DMS 273 treated with DMSO at 0.1 percent for 48 hours (cell line): ENCODE measurements around the gene WBP2NL.

Source experiments
- DNase-seq: peaks from one replicate; lab custom pipeline; 2025; lab: John Stamatoyannopoulos, UW

The WBP2NL gene

DNA sequence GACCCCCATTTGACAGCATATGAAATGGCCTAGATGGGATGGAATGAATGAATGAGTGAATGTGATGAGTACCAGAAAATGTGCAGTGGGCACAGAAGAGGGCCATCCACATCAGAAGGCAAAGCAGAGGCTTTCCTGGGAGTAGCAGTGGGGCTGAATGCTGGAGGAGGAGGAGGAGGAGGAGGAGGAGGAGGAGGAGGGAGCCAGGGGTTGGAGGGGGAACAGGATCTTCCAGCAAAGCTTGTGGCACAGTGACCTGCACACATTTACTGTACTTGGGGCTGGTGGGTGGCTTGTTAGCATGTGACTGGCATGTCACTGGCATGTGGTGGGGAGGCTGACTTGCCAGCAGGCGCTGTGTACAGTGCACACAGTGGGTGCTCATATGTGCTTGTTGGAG lies 19.9 kb upstream of the WBP2NL start:
- DNase-seq = no peak

DNA sequence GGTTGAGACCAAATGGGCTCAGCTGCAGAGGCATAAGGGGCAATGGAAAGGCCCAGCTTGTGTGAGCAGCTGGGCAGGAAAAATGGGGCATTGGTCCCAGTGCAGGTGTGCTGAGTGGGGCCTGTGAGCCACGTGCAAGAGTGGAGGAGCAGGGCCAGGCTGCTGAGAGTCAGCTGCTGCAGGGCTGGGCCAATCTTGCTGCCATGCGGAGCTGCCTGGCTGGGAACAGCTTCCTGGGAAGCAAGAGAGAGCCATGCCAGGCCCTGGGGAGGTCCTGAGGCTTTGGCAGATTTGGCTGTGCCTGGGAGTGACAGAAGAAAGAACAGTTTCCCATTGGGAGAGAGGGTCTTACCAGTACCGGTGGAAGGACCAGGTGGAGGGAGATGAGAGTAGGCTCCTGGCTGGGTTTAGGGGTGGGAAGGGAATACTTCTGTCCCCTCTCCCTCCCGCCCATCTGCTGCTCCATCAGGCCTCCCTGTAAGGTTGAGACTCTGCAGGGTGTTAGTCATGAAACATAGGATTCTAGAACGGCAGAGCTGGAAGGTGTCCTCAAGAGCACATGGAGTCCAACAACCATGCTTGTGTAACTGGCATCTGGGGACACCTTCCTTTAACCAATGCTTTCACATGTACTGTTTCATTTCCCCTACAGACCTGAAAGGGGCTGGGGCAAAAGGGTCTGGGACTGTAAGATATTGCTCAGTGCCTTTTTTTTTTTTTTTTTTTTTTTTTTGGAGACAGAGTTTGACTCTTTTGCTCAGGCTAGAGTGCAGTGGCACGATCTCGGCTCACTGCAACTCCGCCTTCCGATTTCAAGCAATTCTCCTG lies 19.0 kb upstream of the WBP2NL start:
- peak; percentile 55 for DNase-seq

DNA sequence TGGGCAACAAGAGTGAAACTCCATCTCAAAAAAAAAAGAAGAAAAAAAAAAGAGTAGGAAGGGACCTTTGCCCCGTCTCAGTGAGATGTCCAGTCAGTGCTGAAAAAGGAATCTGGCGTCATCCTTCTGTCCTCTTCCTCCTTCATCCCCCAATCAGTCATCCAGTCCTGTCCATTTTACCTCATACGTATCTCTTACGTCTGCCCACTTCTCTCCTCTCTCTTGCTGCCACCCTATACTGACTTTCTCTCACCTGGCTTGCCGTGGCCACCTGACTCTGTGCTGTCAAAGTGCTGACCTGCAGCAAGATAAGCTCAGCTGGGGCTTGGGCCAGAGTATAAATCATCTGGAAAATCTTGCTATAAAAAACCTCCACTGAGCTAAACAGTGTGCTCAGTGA lies 15.7 kb upstream of the WBP2NL start:
- DNase-seq = no peak

DNA sequence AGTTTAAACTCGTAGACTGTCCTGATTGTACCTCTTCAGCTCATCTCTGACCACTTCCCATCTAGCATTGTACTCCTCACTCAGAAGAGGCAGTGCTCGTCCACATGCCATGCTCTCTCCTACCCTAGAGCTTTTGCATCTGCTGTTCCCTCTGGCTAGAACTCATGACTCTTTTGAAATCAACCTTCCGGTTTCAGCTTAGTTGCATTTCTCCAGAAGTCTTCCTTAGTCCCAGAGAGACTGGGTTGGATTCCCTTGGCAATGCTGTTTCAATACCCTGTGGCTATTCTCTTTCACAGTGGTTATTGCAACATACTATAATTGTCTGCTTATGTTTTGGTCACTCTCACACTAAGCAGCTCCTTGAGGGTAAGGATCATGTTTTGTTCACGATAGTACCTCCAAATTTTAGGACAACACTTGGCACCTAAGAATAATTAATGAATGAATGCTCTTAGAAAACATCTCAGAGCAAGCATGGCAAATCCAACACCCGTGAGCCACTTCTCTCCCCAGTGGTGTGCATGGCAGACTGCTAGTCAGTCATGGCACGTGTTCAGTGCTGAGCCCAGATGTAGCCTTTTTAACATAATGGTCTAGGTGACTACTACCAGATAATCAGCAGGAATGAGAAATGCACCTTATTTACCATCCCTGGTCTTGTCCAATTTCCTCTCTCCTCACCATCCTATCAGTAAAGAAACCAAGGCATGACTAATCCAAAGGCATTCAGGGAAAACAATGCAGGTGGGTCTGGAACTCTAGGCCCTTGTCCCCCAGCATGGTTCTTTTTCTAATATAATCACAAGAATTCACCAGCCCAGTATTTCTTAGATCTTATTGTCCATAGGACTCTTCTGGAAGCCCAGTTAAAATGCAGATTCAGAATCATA lies 14.8 kb upstream of the WBP2NL start:
- no peak for DNase-seq

DNA sequence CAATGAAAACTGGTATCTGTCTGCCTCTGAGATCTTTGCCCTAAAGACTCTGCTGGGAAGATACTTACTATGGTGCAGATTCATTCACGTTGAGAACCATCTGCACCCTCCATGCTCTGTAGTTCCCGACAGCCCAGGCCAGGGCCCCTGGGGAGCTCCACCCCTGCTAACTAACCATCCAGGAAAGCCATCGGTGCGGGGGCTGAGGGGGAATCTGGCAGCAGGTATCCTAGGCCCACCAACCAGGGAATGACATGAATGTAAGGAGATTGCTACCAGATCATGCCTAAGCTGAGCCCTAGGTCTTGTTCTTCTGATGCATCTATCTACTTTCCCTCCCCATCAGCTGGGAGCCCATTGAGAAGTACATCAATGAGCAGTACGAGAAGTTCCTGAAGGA lies 11.3 kb upstream of the WBP2NL start:
- no peak for DNase-seq

DNA sequence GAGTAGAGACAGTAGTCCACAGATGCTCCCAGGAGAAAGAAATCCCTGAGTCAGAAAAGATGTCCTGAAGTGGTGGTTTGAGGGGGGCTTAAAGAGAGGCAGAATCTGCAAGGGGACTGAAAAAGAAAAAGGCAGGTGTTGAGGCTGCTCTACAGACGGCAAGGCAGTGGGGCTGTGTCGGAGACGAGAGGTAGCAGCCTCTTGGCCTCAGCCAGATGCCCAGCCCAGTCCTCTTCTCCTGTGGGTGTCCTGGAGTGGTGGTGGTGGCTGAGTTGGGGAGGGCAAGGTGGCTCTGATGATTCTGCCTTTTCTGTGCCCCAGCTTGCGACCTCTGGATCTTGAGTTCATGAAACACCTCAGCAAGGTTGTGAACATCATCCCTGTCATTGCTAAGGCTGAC lies 9.3 kb upstream of the WBP2NL start:
- DNase-seq = no peak

DNA sequence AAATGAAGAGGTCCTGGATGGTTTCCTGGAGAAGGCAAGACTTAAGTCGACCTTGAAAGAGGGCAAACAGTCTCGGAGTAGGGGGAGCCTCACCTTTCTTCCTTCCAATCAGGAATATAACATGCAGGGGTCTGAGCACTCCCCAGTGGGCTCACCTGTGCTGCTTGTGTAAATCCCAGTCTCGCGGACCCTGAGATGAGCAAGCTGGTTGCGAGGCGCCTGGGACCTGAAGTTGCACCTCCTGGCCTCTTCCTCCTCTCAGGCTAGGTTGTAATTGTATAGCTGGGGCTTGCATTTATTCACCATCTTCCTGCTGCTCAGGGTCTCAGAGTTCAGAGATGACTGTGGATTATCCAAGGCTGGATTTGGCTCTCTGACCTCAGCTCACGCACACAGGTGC lies 7.5 kb upstream of the WBP2NL start:
- DNase-seq = no peak

DNA sequence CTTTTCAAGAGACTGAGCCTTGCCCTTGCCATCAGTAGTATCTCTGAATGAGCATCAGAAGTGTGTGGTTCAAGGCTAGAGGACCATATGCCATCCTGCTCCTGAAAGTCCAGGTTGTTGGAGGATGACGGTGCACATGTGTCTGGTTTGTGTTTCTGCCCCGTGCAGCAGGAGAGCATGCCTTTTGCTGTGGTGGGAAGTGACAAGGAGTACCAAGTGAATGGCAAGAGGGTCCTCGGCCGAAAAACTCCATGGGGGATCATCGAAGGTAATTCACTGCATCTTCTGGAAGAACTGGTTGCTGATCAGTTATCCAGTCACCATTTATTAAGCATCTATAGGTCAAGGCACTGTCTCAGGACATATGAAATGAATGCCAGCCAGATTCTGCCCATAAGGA lies 6.1 kb upstream of the WBP2NL start:
- DNase-seq = no peak

DNA sequence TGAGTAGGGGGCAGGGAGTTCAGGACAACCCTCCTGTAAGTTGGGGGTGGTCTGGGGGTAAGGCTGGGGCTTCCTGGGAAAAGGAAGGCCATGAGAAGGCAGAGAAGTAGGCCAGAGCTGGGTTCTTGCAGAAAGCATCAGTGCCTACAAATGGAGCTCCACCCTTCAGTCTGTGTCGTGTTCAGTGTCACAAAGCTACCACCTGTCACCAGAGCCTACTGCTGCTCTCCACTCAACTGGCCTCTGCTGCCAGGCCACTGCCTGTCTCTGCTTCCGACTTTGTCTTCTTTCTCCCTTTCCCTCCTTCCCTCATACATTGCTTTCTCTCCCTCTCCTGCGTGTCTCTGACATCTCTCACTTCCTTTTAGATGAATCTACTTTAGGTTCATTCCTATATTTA lies 3.4 kb upstream of the WBP2NL start:
- no peak for DNase-seq

DNA sequence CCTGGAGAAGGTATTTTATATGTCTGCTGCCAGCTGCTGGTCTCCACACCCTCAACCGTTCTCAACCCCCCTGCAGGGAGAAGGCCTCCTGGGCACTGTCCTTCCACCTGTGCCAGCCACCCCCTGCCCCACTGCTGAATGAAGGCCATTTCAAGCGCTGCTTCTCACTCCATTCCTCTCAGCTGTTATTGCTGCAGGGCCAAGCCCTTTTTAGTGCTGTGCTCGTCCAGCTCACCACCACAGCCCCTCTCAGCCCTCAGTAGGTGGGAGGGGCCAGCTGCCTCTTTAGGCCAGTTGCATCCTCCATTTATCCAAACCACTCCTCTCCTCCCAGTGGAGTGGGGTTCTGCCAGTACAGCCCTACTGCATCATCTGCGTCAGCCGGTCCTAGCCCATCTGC lies 1.8 kb upstream of the WBP2NL start:
- DNase-seq = no peak

DNA sequence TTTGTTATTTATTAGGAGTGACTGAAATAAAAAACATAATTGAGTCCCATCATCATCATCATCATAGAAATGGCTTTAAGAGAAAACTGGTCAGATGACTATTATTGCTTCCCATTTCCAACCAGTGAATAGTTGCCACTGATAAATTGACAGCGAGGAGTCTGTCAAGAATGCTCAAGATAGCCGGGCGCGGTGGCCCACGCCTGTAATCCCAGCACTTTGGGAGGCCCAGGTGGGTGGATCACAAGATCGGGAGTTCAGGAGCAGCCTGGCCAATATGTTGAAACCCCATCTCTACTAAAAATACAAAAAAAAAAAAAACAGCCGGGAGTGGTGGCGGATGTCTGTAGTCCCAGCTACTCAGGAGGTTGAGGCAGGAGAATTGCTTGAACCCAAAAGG lies 1.9 kb downstream of the WBP2NL start:
- DNase-seq = no peak

DNA sequence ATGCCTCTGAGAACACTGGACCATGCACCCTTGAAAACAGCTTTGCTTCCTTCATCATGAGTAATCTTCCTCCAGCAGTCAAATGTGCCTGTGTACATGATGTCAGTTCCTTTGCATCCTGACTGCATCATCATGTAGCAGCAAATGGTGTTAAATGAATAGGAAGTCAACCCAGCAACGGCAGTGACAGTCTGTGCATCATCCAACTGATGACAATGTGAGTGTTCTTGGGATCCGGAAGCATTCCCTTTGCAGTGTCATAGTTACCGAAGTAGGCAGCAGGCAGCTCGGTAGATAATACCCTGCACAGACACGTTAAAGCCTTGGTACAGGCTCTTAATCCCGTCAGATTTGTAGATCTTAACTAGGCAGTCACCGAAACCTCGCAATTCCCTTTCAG lies 2.5 kb downstream of the WBP2NL start:
- DNase-seq = no peak

DNA sequence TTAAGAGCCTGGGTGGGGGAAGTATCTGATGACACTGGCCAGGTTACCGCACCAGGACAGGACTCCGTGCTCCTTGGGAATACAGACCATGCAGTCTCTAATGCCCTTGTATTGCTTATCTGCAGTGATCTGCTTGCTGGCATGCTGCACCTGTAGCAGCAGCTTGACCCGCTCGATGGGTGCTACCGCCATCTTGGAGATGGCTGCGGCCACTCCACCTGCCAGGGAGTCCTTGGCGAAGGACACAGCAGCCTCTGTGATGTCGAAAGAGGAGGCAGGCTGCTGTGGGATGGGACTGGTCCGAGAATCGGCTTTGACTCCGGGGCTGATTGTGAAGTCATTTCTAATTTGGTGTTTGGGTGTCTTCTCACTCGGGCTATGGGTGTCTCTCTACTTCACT lies 3.1 kb downstream of the WBP2NL start:
- no peak for DNase-seq

DNA sequence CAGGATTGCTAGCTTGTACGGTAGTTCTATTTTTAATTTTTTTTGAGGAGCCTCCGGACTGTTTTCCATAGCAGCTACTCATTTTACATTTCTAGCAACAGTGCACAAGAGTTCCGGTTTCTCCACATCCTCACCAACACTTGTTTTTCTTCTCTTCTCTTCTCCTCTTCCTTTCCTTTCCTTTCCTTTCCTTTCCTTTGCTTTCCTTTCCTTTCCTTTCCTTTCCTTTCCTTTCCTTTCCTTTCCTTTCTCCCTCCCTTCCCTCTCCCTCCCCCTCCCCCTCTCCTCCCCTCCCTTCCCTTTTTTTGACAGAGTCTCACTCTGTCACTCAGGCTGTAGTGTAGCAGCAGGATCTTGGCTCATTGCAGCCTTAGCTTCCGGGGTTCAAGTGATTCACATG lies 9.3 kb downstream of the WBP2NL start:
- DNase-seq = no peak

DNA sequence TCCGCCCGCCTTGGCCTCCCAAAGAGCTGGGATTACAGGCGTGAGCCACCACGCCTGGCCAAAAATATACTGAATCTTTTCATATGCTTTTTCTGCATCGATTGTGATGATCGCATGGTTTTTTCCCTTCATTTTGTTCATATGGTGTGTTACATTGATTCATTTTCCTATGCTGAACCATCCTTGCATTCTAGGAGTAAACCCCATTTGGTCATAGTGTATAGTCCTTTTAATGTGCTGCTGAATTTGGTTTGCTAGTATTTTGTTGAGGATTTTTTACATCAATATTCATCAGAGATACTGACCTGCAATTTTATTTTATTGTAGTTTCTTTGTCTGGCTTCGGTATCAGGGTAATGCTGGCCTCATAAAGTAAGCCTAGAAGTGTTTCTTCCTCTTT lies 12.2 kb downstream of the WBP2NL start:
- no peak for DNase-seq

DNA sequence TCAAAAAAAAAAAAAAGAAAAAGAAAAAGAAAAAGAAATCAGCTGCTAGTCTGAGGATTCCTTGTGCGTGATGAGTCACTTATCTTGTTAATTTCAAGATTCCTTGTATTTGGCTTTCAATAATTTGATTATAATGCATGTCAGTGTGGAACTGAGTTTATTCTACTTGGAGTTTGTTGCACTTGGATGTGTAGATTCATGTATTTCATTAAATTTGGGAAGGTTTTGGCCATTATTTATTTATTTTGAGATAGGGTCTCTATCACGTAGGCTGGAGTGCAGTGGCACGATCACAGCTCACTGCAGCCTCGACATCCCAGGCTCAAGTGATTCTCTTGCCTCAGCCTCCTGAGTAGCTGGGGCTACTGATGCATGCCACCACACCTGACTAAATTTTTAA lies 14.8 kb downstream of the WBP2NL start:
- no peak for DNase-seq

DNA sequence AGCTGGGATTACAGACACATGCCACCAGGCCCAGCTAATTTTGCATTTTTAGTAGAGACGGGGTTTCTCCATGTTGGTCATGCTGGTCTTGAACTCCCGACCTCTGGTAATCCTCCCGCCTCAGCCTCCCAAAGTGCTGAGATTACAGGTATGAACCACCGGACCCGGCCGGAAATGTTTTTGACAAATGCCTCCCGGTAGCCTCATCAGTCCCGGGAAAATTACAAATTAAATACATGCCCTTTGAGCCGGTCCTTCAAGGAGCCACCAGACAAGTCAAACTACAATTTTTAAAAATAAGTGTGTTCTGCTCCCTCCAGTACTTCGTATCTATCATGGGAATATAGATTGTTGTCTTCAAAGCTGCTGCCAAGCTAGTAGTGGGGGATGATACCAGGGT lies 17.5 kb downstream of the WBP2NL start:
- no peak for DNase-seq

DNA sequence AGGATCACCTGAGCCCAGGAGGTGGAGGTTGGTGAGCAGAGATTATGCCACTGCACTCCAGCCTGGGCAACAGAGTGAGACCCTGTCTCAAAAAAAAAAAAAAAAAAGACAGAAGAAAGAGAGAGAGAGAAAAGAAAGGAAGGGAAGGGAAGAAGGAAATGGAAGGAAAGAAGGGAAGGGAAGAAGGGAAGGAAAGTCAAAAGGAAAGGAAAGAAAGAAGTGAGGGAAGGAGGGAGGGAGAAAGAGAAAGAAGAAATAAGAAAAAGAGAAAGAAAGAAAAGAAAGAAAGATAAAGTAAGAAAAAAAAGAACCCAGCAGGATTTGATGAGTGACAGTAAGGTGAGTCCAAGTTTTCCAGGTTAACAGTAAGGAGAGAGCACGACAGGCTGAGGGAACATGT lies 19.6 kb downstream of the WBP2NL start:
- DNase-seq = no peak

DNA sequence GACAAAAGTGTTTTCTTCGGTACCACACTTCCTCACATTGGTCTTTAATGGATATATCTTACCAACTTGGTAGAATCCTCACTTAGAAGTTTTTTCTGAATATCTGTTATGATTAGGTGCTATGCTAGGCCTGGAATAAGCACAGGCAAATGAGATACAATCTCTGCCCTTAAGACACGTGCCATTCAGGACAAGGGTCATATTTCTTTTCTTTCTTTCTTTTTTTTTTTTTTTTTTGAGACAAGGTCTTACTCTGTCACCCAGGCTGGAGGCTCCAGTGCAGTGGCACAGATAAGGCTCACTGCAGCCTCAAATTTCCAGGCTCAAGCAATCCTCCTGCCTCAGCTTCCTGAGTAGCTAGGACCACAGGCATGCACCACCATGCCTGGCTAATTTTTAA lies 23.0 kb downstream of the WBP2NL start:
- DNase-seq = no peak

DNA sequence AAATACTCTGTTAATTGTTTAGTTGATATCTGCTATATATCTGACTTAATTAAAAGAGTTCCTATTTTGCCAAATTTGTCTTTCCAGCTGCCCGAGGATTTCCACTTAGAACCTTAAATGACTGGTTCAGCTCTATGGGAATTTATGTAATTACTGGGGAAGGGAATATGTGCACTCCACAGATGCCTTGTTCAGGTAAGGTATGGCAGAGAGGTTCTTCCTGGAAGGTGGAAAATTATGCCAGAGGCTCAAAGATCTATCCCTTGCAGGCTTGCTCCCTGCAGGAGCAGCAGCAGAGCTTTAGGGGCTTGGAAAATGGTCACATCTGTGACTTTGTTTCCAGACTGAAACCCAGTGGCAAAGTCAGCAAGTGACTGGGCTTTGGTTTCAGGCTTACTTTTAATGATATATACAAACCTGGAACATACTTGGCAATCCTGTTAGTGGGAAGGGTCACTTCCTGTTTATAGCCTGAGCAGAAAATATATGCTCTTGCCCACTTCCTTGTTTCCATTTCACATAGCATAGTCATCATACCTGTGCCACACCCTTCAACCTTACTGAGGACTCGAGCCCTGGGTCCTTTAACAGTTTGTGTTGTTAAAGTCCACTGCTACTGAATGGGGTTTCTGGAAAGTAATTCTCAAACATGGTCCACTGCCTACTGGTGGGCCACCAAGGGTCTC lies 23.7 kb downstream of the WBP2NL start:
- DNase-seq = no peak

DNA sequence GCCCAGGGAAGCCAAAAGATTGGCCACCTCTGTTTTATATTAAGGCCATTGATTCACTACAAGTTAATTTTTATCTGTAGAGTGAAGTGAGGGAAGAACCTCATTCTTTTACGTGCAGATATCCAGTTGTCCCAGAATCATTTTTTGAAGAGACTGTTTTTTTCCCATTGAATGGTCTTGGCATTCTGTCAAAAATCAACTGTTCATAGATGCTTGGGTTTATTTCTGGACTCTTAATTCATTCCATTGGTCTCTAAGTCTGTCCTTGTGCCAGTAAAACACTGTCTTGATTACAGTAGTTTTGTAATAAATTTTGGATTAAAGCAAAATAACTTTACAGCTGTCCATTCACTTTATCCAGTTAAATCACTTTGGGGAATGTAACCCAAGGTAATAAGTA lies 26.8 kb downstream of the WBP2NL start:
- DNase-seq = no peak

DNA sequence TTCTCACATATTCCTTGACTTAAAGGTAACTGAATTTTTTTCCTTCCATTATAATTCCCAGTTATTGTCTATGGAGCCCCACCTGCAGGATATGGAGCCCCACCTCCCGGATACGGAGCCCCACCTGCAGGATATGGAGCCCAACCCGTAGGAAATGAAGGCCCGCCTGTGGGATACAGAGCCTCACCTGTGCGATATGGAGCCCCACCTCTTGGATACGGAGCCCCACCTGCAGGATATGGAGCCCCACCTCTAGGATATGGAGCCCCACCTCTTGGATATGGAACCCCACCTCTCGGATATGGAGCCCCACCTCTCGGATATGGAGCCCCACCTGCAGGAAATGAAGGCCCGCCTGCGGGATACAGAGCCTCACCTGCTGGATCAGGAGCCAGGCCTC lies 28.1 kb downstream of the WBP2NL start:
- DNase-seq = no peak
